Loucy (cell line): Measurements from ENCODE around the gene PRR30.

Experiments used
- H2AFZ ChIP-seq: fragments of 200-600 bp; sonication (generic); 2 replicates; pipeline ENCODE4 v1.6.0; 2016; ENCODE audit warnings: antibody characterized with exemption, mild to moderate bottlenecking, low read length, moderate library complexity
- H3F3A ChIP-seq: fragments of 200-600 bp; 2 replicates; pipeline ENCODE4 v1.6.0; 2016; ENCODE audit warnings: antibody characterized with exemption, low read depth, mild to moderate bottlenecking
- H3K27me3 ChIP-seq: fragments of 200-600 bp; sonication (generic); 2 replicates; pipeline ENCODE4 v1.6.1; 2014; ENCODE audit warnings: low read length, mild to moderate bottlenecking; ENCODE audit not compliant: insufficient read depth, poor library complexity, severe bottlenecking
- H3K36me3 ChIP-seq: fragments of 200-600 bp; sonication (generic); 2 replicates; pipeline ENCODE4 v1.6.1; 2016; ENCODE audit warnings: low read length; ENCODE audit not compliant: insufficient read depth
- H3K4me1 ChIP-seq: fragments of 200-600 bp; sonication (generic); 2 replicates; pipeline ENCODE4 v1.5.1; 2014; ENCODE audit warnings: low read length, mild to moderate bottlenecking; ENCODE audit not compliant: insufficient read depth, poor library complexity, severe bottlenecking
- H3K4me2 ChIP-seq: fragments of 200-600 bp; sonication (generic); 2 replicates; pipeline ENCODE4 v1.6.0; 2014; ENCODE audit warnings: antibody characterized with exemption, low read length, low read depth, mild to moderate bottlenecking; ENCODE audit not compliant: poor library complexity, severe bottlenecking
- H3K4me3 ChIP-seq: fragments of 200-600 bp; sonication (generic); 2 replicates; pipeline ENCODE4 v1.5.1; 2014; ENCODE audit warnings: low read length, mild to moderate bottlenecking, mixed read lengths; ENCODE audit not compliant: poor library complexity, severe bottlenecking
- H3K79me2 ChIP-seq: fragments of 200-600 bp; sonication (generic); 2 replicates; pipeline ENCODE4 v1.6.1; 2014; ENCODE audit warnings: low read length; ENCODE audit not compliant: insufficient read depth
- H3K9ac ChIP-seq: fragments of 200-600 bp; sonication (generic); 2 replicates; pipeline ENCODE4 v1.6.0; 2014; ENCODE audit warnings: mild to moderate bottlenecking, low read depth, low read length, moderate library complexity; ENCODE audit not compliant: poor library complexity, severe bottlenecking
- H3K9me2 ChIP-seq: fragments of 200-600 bp; sonication (generic); replicated peaks from 2 replicates; pipeline ENCODE4 v1.6.1; 2016; ENCODE audit warnings: low read depth, low read length, mixed read lengths
- H3K9me3 ChIP-seq: fragments of 200-600 bp; sonication (generic); 2 replicates; pipeline ENCODE4 v1.6.1; 2014; ENCODE audit warnings: mild to moderate bottlenecking, antibody characterized with exemption, low read length, low read depth; ENCODE audit not compliant: insufficient read depth
- H4K20me1 ChIP-seq: fragments of 200-600 bp; sonication (generic); 2 replicates; pipeline ENCODE4 v1.6.0; 2014; ENCODE audit warnings: antibody characterized with exemption, low read length, mild to moderate bottlenecking; ENCODE audit not compliant: insufficient read depth, poor library complexity, severe bottlenecking
- CTCF ChIP-seq: fragments of 200-600 bp; sonication (generic); conservative IDR thresholded peaks from 2 replicates; pipeline ENCODE4 v1.5.1; 2014; ENCODE audit warnings: mild to moderate bottlenecking, antibody characterized with exemption, low read length
- EZH2phosphoT487 ChIP-seq: fragments of 200-600 bp; IDR thresholded peaks from 2 replicates; pipeline ENCODE4 v1.6.1; 2018; ENCODE audit warnings: antibody characterized with exemption, mild to moderate bottlenecking, moderate library complexity, borderline replicate concordance

PRR30 gene

GRCh38 chr2:27093430-27094352 lies 45.5 kb downstream of the PRR30 start:
- Histone ChIP-seq H3K9me2 (no peaks in the 10 kb centered on the region), H3K4me2 (no peak overlapping the region), H3K79me2 (no peaks in the 10 kb centered on the region), H4K20me1 (no peaks in the 10 kb centered on the region), H3K4me1 (peaks cover 4% of the 10 kb centered on the region), H3K27me3 (no peaks in the 10 kb centered on the region), H2AFZ (no peak overlapping the region), H3K9ac (no peak overlapping the region), H3K9me3 (no peaks in the 10 kb centered on the region), H3K36me3 (no peaks in the 10 kb centered on the region), H3K4me3 (no peak overlapping the region), H3F3A (no peaks in the 10 kb centered on the region)
- TF ChIP-seq EZH2phosphoT487 (no peak), CTCF (no peak)

- peaks cover 8% of the 10 kb centered on the region for H3K4me1 ChIP-seq
- H3K27me3 ChIP-seq: no peaks in the 10 kb centered on the region
- H3K9ac ChIP-seq: no peak overlapping the region
- TF ChIP-seq EZH2phosphoT487: no peak
- no peak for TF ChIP-seq CTCF
- no peak overlapping the region for H2AFZ ChIP-seq
- H3K4me3 ChIP-seq: no peak overlapping the region
- no peaks in the 10 kb centered on the region for H3K79me2 ChIP-seq
- H4K20me1 ChIP-seq: no peaks in the 10 kb centered on the region
- no peaks in the 10 kb centered on the region for H3F3A ChIP-seq
- H3K9me2 ChIP-seq: no peaks in the 10 kb centered on the region
- H3K36me3 ChIP-seq: no peaks in the 10 kb centered on the region
- no peak overlapping the region for H3K4me2 ChIP-seq
- H3K9me3 ChIP-seq: no peaks in the 10 kb centered on the region
Observed at GRCh38 chr2:27092696-27093429, 46.3 kb downstream of the PRR30 start.

- Histone ChIP-seq H3K9me3 (no peaks in the 10 kb centered on the region), H3K27me3 (no peaks in the 10 kb centered on the region), H2AFZ (no peak overlapping the region), H3K79me2 (no peaks in the 10 kb centered on the region), H3F3A (no peaks in the 10 kb centered on the region), H3K4me3 (no peak overlapping the region), H3K9me2 (no peaks in the 10 kb centered on the region), H3K9ac (no peak overlapping the region), H4K20me1 (no peaks in the 10 kb centered on the region), H3K4me2 (no peak overlapping the region), H3K4me1 (peaks cover 12% of the 10 kb centered on the region), H3K36me3 (no peaks in the 10 kb centered on the region)
- TF ChIP-seq CTCF (no peak), EZH2phosphoT487 (no peak)
Observed at GRCh38 chr2:27091746-27092695, 47.2 kb downstream of the PRR30 start.
